Transverse colon (tissue), 4 donors: ENCODE measurements around the gene ALOX15. TPM values are rescaled to one million over a fixed set of nuclear protein-coding genes. Genes with fewer than 3 reads are reported as not detected.
"Not testable (repeated sequence)": the region's sequence is repeated elsewhere in the genome, so short reads cannot be mapped to it uniquely, and the experiment has no call there.

Experiments
- DNase-seq: peaks from one replicate; pipeline ENCODE4 v3.0.0-alpha.2; 2019
- H3K27ac ChIP-seq, 4 donors: fragments of 200-600 bp; sonication (generic); 2 replicates each; pipeline ENCODE4 v1.5.1; 2016 to 2018; ENCODE audit warnings: inconsistent platforms in 4 of 4
- H3K27me3 ChIP-seq: fragments of 200-600 bp; sonication (generic); 2 replicates; pipeline ENCODE4 v1.5.1; 2017; ENCODE audit warnings: inconsistent platforms
- H3K36me3 ChIP-seq, 4 donors: fragments of 200-600 bp; sonication (generic); 2 replicates each; pipeline ENCODE4 v1.5.1; 2017 to 2019; ENCODE audit warnings: inconsistent platforms in 4 of 4
- H3K4me1 ChIP-seq, 4 donors: fragments of 200-600 bp; sonication (generic); 2 replicates each; pipeline ENCODE4 v1.5.1; 2017 to 2020; ENCODE audit warnings: inconsistent platforms in 4 of 4
- H3K4me3 ChIP-seq, 4 donors: fragments of 200-600 bp; sonication (generic); 1 replicate in 1 of 4; 2 replicates in 3 of 4; pipeline versions ENCODE4 v1.5.1 to v1.6.1; 2017 to 2019; ENCODE audit warnings: inconsistent platforms in 4 of 4
- H3K9me3 ChIP-seq, 2 donors: fragments of 200-600 bp; sonication (generic); 2 replicates each; pipeline ENCODE4 v1.5.1; 2017 to 2019; ENCODE audit warnings: inconsistent platforms in 2 of 2
- CTCF ChIP-seq, 5 experiments: fragments of 200-600 bp in 3 of 5; fragments of 450-650 bp in 2 of 5; sonication (generic) in 3 of 5; IDR thresholded peaks; 1 replicate in 2 of 5; 2 replicates in 3 of 5; pipeline ENCODE4 v1.5.1; 2016 to 2017; ENCODE audit warnings: antibody characterized with exemption in 5 of 5, inconsistent platforms in 3 of 5, mild to moderate bottlenecking in 2 of 5, moderate library complexity in 1 of 5
- EP300 ChIP-seq: sonication (generic); formaldehyde crosslinking; IDR thresholded peaks from one replicate; pipeline ENCODE4 v1.6.1; 2017; ENCODE audit warnings: antibody characterized with exemption, low read depth
- POLR2A ChIP-seq: fragments of 450-650 bp; IDR thresholded peaks from one replicate; pipeline ENCODE4 v1.6.1; 2016; ENCODE audit warnings: antibody characterized with exemption, mild to moderate bottlenecking, moderate library complexity
- POLR2AphosphoS5 ChIP-seq, 3 donors: sonication (generic); formaldehyde crosslinking; IDR thresholded peaks; one replicate each; pipeline ENCODE4 v1.6.1; 2016; ENCODE audit warnings: antibody characterized with exemption in 3 of 3
- WGBS, 2 donors: methylation state at CpG; one replicate each; pipeline ENCODE4 v1.1.5; 2018; ENCODE audit warnings: low coverage in 1 of 2; 5-methylcytosine and 5-hydroxymethylcytosine counted together
- in situ Hi-C, 4 donors: fragments of 200-750 bp; cut with MboI; loops; one replicate each; pipeline versions ENCODE4 v1.15.0 to v1.15.1; 2017; ENCODE audit warnings: low sequenced_read_pairs in 3 of 4, low pct_ligation_motif_present in 1 of 4, low pct_unique_long_range_greater_than_20kb in 1 of 4
- intact Hi-C: fragments of 100-400 bp; cut with DNase I; formaldehyde crosslinking; loops from one replicate; pipeline ENCODE4 v1.15.1; 2023; ENCODE audit warnings: low total_unique reads
- total RNA-seq, 4 donors: library from RNA; depleted of rRNA; stranded (reverse); fragments of >200 nt; gene quantifications; one replicate each; pipeline ENCODE4 v1.1.0, GENCODE V29; 2016

Gene ALOX15
- total RNA-seq, 4 donors from 2014 or later: 0.41 to 0.48 TPM; not detected in 2

GRCh38 chr17:4591529-4591928 lies 49.9 kb downstream of the ALOX15 start:
- no peak for DNase-seq
- intact Hi-C loops: no loop called here
- WGBS, 2 donors: 61% methylated on average over 12 of the region's 12 CpGs; no CpG with 5 or more reads in 1 of the 2 donors

GRCh38 chr17:4590981-4591453 lies 50.5 kb downstream of the ALOX15 start:
- no peaks in the 10 kb centered on the region for H3K36me3 ChIP-seq
- peaks cover 0 to 6% (median 0%) of the 10 kb centered on the region in 4 donors for H3K4me1 ChIP-seq
- 69% methylated on average over 10 of the region's 10 CpGs; no CpG with 5 or more reads in 1 of the 2 donors for WGBS, 2 donors
- DNase-seq: no peak
- in situ Hi-C loops (no loop called here), intact Hi-C loops (no loop called here)
- no peaks in the 10 kb centered on the region for H3K27me3 ChIP-seq
- no peaks in the 10 kb centered on the region for H3K9me3 ChIP-seq
- no peak overlapping the region for H3K27ac ChIP-seq
- no peak overlapping the region for H3K4me3 ChIP-seq
- TF ChIP-seq POLR2A (no peak), CTCF (IDR thresholded peaks at IDR 0.05) (no peak), EP300 (no peak), POLR2AphosphoS5 (IDR thresholded peaks at IDR 0.05) (no peak)

More at GRCh38 chr17:4591529-4591928, 49.9 kb downstream of the ALOX15 start:
- H3K27ac ChIP-seq: no peak overlapping the region
- in situ Hi-C loops: no loop called here
- H3K27me3 ChIP-seq: no peaks in the 10 kb centered on the region
- peaks cover 0 to 6% (median 0%) of the 10 kb centered on the region in 4 donors for H3K4me1 ChIP-seq
- no peaks in the 10 kb centered on the region for H3K9me3 ChIP-seq
- no peaks in the 10 kb centered on the region for H3K36me3 ChIP-seq
- TF ChIP-seq POLR2AphosphoS5 (IDR thresholded peaks at IDR 0.05) (no peak), POLR2A (no peak), CTCF (IDR thresholded peaks at IDR 0.05) (no peak), EP300 (no peak)
- no peak overlapping the region for H3K4me3 ChIP-seq

- DNase-seq, H3K9me3 ChIP-seq, H3K27ac ChIP-seq, in situ Hi-C loops, intact Hi-C loops, H3K36me3 ChIP-seq, H3K27me3 ChIP-seq, H3K4me3 ChIP-seq, H3K4me1 ChIP-seq: not testable (repeated sequence)
- WGBS, 2 donors: 79% methylated on average over 11 of the region's 11 CpGs; no CpG with 5 or more reads in 1 of the 2 donors
Measured at GRCh38 chr17:4590042-4590441, 51.4 kb downstream of the ALOX15 start.

GRCh38 chr17:4588898-4589625 lies 52.4 kb downstream of the ALOX15 start:
- Histone ChIP-seq H3K27ac (no peak overlapping the region), H3K4me1 (peaks cover 0 to 12% (median 8%) of the 10 kb centered on the region in 4 donors), H3K9me3 (no peaks in the 10 kb centered on the region), H3K4me3 (no peak overlapping the region), H3K27me3 (peaks cover 19% of the 10 kb centered on the region), H3K36me3 (no peaks in the 10 kb centered on the region)
- DNase-seq: no peak
- 80 to 100% methylated on average over 1 to 18 of the region's 22 CpGs for WGBS, 2 donors
- in situ Hi-C loops (no loop called here), intact Hi-C loops (no loop called here)
- TF ChIP-seq POLR2A (no peak), POLR2AphosphoS5 (IDR thresholded peaks at IDR 0.05) (no peak), CTCF (IDR thresholded peaks at IDR 0.05) (no peak), EP300 (no peak)
